Central memory CD4-positive, alpha-beta T cell (primary cell): ENCODE data around the gene PTP4A1.

Source experiments
- DNase-seq: peaks from one replicate; pipeline ENCODE4 v3.0.0; 2022

PTP4A1 gene

GRCh38 chr6:63558278-63558677 is 14.0 kb upstream of the PTP4A1 start:
- no peak for DNase-seq

DNA sequence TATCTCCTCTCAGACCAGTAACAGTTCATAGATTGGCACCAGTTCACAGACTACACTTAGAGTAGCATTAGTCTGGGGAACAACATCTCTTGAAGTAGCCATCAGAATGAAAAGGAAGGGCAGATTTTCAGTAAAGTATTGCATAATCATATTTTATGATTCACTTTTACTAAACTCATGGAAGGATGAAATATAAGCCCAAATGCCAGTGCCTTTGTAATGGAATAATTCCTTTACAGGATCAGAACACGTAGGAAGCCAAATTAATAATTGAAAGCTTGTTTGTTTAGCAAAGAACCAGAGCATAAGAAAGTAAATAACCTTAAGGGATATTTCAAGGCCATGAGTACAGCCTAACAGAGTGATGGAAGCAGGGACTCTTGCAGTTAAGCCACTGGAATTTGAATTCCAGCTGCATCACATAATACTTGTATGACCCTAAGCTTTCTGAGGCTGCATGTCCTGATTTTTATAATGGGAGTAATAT is 11.4 kb upstream of the PTP4A1 start:
- no peak for DNase-seq

DNA sequence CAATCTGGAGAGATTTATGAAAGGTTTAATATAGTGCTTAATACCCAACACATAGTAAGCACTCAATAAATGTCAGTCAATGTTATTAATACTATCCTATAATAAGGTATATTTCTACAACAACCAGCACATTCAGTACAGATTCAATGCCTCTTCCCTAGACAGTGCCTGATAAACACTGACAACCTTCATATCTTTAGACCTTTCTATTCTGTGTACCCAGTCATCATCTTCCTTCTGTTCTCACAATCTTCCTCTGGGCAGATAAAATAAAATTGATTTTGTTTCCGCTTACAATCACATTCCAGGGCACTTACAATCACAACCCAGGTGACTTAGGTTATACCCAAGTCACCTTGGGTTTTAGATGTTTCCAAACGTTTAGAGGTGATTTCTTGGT is 11.0 kb upstream of the PTP4A1 start:
- DNase-seq: no peak

DNA sequence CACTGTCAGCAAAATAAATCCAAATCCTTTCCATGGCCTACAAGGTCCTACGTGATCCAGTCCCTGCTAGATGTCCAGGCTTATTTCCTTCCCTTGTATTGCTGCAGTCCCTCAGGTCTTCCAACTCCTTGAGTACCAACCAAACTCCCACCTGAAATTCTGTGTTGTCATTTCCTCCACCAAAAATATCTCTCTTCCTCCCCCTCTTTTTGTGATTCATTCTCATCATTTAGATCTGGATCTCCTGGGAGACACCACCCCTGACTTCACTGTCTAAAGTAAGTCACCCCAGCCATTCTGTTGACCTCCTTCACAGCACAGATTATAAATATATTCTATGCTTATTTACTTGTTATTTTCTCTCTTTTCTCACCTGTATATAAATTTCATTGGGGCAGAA is 9.0 kb upstream of the PTP4A1 start:
- no peak for DNase-seq

DNA sequence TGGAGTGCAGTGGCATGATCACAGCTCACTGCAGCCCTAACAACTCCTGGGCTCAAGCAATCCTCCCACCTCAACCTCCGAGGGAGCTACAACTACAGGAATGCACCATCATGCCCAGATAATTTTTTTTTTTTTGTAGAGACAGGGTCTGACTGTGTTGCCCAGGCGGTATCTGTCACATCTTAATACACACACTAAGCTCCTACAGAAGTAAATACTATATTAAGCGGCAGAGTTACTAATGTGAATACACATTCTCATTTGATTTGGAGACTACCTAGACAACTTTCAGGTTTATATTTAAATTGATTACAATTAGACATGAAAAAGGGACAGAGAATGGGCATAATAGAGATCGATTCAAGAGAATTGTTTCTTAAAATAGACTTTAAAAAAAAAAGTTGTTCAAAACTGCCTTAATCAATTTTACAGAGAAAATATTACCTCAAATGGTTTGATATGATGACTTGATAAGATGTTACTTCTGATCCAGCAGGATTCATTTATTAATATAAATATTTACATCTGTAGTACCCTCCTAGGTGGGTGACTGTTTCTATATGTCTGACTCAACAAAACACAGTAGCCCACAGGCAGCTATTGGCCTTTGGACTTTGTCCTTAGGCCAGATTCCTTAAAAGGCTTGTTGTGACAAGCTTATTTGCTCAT is 7.1 kb upstream of the PTP4A1 start:
- no peak for DNase-seq

DNA sequence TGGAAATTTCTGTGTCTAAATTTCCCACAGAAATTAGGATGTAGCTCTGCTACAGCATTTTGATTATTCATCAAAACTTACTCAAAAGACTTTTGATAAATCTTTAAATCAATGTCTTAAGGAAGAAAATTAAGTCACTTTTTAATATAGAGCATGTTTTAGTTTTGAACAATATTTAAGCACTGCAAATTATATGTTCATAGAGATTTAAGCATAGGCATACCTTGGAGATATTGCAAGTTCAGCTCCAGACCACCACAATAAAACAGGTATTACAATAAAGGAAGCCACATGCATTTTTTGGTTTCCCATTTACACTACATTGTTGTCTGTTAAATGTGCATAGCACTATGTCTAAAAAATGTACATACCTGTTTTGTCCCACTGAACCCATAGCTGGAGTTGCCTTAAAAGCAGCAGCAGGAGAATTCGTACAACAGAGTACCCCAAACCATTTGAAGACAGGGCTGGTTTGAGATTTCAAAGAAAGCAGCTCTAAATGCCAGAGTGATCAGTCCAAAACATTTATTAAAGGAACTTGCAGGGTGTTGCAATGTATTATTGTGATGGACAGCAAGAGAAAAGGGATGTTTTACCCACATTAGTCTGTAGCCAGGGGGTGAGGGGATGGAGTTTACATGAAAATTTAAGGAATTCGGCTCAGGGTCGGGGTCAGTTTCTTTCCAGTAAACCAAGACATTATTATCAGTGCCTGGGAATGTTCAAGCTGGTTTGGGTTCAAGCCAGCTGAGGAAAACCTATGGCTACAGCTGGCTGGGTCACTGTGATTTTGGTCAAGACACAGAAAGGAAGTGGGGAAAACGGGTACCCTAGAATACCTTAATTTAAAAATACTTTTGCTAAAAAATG is 6.3 kb upstream of the PTP4A1 start:
- DNase-seq: no peak

GRCh38 chr6:63567966-63568365 is 4.3 kb upstream of the PTP4A1 start:
- DNase-seq: no peak

- peak; percentile 43 for DNase-seq
Measured at GRCh38 chr6:63571361-63572043, 778 bp upstream of the PTP4A1 start.

- DNase-seq: no peak
Measured at GRCh38 chr6:63572747-63573075, 431 bp downstream of the PTP4A1 start.

DNA sequence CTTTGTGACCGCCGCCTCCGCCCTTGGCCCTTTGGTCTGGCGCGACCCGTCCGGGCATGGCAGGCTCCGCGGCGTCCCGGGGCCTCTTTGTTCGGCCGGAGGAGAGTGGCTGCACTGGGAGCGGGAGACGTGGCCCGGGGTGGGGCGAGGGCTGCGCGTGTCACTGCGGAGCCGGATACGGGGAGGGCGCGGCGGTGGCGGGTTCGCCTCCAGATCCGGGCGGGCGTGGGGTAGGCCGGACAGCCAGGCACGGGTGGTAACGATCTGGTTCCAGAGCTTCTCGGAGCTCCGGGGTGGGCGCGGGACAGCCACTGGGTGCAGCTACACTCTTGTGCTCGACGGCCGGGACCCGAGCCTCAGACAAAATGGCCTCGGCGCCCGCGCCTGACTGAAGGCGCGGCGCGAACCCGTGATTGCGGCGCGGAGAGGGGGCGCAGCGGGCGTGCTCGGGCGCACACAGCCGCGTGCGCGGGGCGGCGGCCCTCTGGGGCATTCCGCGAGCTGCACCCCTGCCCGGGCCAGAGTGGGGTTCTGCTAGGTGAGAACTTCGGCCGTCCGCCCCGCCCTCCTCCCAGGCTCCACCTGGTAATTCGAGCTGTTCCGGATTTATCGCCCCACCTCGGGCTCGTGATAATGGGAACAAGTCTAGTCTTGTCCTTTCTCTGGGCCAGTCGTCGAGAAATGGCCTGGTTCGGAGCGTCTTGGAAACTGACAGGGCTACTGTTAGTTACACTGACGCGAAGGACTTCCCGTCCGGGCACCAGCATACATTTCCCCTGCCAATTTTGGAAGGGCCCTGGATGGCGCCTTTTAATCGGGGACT is 1.0 kb downstream of the PTP4A1 start:
- peak; percentile 69 for DNase-seq

GRCh38 chr6:63573899-63574553 is 1.7 kb downstream of the PTP4A1 start:
- peak; percentile 51 for DNase-seq

GRCh38 chr6:63574554-63574900 is 2.2 kb downstream of the PTP4A1 start:
- DNase-seq: no peak

DNA sequence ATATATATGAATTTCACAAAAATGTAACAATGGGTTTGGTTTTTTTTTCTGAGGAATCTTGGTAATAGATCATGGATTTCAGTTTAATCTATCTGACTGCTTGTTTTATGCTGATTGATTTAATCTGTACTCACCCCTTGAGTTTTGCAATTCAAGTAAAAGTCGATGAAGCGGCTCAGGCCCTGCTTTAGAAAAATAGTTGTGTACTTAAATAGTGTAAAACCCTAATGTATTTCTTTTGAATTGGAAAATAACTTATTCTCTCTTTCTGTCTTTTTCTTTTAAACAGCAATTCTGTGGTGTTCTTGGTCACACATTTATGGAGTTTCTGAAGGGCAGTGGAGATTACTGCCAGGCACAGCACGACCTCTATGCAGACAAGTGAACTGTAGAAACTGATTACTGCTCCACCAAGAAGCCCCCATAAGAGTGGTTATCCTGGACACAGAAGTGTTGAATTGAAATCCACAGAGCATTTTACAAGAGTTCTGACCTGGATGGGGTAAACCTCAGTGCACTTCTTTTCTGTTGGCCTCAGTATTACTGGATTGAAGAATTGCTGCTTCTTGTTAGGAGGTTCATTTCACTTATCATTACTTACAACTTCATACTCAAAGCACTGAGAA is 4.0 kb downstream of the PTP4A1 start:
- DNase-seq: no peak

GRCh38 chr6:63576985-63577712 is 4.9 kb downstream of the PTP4A1 start:
- no peak for DNase-seq

DNA sequence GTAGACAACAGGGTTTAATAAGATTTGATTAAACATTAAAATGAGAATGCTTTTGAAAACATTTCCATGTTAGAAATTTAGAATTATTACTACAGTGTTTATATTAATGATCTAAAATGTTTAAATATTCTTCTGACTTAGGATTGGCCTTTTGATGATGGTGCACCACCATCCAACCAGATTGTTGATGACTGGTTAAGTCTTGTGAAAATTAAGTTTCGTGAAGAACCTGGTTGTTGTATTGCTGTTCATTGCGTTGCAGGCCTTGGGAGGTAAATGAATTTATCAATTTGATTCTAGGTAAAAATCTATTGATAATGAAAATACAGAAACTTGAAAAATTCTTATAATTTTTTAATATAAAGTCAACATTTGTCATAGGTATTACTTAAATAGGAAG is 6.5 kb downstream of the PTP4A1 start:
- no peak for DNase-seq

GRCh38 chr6:63579937-63580703 is 7.8 kb downstream of the PTP4A1 start:
- DNase-seq: no peak

- DNase-seq: no peak
Measured at GRCh38 chr6:63580704-63580961, 8.4 kb downstream of the PTP4A1 start.

DNA sequence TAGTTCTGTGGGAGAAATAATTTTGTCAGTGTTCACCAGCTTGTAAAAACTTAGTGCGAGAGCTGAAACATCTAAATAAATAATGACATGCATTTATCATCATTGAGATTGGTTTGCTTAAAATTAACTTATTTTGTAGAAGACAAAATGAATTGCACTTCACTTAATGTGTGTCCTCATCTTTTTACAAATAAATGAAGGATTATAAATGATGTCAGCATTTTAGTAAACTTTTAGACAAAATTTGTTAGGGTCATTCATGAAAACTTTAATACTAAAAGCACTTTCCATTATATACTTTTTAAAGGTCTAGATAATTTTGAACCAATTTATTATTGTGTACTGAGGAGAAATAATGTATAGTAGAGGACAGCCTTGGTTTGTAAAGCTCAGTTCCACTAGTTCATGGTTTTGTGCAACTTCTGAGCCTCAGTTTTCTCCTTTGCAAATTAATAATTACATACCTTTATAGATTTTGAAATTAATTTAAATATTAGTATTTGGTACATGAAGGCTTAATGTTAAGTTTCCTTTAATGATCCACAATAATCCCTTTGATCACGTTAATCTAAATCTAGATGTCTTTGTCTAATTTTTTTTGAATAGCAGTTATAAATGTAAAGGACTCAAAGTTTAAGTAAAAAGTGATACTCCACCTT is 9.2 kb downstream of the PTP4A1 start:
- no peak for DNase-seq

- DNase-seq: no peak
Measured at GRCh38 chr6:63582579-63583231, 10.4 kb downstream of the PTP4A1 start.

GRCh38 chr6:63584125-63584514 is 11.8 kb downstream of the PTP4A1 start:
- no peak for DNase-seq
